H4 (cell line): Measurements from ENCODE around the gene EDEM3. TPM values are rescaled to one million over a fixed set of nuclear protein-coding genes. Genes with fewer than 3 reads are reported as not detected.

Source experiments
- DNase-seq: peaks from one replicate; pipeline ENCODE4 v3.0.0-alpha.2; 2015; ENCODE audit warnings: low spot score
- total RNA-seq: library from RNA; depleted of rRNA; stranded (reverse); fragments of >200 nt; shearing (Covaris generic); gene quantifications from 2 replicates; pipeline ENCODE4 v1.2.3, GENCODE V29; 2014

The EDEM3 gene
- total RNA-seq, 1 experiment from 2014 or later, result 28.4 TPM

DNA sequence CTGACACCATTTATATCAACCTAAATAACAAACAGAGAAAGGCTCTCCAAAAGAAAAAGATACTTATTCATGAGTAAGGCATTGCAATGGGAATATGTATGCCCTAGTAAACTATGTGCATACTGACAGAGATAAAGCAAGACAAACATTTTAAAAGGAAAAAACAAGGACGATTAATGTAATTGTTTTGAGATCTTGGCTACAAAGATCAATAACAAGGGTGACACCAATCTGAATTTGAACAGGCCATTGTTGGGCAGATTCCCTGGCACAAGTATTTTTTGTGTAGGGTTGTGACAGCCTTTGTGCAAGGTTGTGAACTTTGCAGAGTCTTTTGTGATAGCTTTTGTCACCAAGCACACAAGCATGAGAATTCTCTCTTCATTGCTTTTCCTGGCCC is 85.3 kb downstream of the EDEM3 start:
- no peak for DNase-seq

DNA sequence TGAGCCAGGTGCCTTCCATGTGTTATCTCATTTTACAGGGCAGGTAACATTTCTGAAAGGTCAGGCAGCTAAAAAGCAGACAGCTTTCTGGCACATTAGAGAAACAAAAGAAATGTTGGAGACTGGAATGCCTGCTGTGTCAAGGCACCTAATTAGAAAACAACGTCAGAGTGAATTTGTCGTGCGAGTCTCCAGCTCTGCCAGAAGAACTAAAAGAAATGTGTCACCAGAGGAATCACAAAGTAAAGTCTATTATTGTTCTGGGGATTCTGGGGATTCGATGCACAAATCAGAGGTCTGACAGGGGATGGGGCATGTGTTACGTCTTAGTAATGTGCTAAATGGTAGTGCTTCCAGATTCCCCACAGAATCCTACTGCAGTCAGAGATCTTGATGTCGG is 89.3 kb downstream of the EDEM3 start:
- DNase-seq, result no peak

DNA sequence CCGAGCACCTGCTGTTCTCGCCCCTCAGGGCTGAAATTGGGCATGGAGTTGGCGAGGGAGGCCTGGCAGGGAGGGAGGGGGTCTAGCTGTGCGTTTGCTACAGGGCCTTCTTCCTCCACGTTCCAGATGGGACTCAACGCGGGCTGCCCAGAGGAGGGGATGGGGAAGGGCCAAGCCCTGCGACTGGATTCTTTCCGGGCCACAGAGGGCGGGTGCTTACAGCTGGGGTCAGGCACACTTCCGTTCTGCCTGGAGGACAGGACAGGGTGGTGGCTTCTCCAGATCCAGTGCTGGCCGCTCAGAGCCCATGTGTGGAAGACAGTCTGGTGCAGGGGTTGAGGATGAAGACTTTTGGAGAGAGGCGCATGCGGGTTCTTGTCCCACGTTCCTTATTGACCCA is 90.0 kb downstream of the EDEM3 start:
- no peak for DNase-seq

DNA sequence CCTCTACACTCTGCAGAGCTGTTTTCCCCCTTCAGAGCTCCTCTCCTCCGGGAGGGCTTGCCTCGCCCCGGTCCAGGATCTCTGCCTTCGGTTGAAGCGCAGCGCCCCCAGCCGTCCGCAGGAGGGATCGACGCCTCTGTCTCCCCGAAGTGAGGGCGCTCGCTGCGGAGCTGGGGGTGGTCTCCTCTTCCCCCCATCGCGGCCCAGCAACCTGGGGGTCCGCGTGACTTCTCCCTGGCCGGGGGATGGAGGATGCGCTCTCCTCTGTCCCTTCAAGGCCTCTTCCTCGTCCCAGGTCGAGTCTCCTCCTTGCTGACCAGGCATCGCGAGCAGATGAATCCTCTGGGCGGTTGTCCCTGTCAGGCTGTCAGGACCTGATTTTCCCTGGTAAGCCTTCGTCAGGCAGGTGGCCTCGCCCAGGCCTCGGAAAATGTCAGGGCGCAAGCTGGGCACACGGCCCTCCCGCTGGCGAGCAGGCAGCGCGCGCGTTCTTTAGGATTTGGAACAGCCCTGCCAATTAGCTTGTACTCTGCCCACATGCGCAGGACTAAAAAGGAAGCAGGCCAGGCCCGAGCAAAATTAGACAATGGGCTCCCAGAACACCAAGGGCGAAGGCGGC is 90.5 kb downstream of the EDEM3 start:
- peak; percentile 27 for DNase-seq

DNA sequence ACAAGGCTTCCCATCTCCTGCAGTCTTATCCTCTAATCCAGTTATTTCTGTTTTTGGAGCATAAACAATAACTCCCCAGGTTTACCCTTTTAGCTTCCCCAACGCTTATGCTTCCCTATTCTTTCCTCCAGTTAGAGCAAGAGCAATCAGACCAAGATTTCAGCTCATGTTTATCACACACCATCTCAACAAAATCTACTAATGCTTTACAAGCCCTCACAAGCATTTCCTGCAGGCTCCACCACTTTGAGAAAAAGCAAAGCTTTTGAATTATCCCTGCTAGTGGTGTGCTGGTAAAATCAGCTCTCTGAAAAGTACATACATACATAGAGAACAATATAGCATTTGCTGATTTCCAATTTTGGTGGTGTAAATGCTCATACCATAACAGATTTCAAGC is 92.9 kb downstream of the EDEM3 start:
- no peak for DNase-seq

DNA sequence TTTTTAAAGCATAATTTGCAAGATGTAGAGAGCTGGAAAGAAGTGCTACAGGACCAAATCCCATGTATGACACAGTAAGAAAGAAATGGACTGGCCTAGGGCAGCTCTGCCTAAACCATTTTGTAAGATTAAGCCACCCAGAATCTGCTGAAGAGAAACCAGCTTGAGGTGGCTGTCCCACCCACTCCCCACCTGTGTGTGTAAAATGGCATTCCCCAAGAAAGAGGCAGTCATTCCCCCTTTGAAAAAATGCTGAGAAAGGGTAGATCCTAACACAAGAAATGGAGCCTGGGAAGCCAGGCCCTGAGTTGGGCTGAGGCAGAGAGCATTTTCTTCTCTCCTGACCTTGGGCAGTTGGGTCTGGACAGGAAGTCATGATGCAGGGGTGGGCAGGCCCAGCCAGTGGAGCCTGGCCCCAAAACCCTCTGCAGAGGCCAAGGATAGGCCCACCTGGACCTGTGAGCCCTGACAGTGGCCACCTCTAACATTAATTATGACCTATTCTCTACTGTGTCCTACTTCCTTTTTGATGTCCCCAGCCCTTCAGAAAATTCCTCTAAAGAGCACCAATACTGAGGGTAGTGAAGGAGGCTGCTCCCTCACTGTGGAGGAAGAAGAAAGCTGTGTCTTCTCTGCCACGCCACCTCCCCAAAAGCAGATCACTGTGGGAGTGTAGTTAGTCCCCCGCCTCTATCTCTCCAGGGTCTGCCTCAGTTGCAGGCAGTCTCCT is 94.0 kb downstream of the EDEM3 start:
- DNase-seq, result no peak

DNA sequence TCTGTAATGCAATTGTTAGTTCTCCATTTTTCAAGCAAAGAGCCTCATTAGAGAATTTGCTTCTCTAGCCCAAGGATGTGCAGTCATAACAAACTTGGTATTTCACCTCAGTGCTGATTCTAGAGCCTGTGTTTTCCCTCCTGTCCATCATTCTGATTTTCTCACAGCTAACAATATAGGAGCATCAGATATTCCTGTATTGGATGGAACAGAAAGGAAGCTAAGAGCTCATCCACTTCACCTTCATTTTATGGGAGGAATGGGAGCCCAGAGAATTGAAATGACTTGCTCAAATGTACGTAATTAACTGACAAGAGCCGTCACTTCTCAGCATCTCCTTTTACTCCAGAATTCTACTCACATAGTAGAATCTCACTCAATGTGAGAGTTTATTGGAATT is 96.6 kb downstream of the EDEM3 start:
- no peak for DNase-seq

DNA sequence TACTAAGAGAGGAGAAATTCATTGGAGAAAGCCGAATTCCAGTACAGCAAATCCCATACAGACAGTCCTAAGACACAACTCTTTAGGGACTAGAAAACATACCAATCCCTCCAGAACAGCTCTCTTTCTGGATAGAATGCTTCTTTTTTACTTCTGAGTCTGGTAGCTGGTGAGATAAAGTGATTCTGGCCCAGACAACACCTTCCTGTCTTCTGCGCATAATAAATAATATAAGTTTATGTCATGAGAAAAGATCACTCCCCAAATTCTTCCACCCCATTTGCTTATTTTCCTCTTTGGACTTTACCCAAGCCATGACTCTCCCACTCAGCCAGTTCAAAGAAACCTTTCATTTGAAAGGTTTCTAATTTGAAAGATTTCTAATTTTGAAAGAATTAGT is 98.4 kb downstream of the EDEM3 start:
- no peak for DNase-seq

DNA sequence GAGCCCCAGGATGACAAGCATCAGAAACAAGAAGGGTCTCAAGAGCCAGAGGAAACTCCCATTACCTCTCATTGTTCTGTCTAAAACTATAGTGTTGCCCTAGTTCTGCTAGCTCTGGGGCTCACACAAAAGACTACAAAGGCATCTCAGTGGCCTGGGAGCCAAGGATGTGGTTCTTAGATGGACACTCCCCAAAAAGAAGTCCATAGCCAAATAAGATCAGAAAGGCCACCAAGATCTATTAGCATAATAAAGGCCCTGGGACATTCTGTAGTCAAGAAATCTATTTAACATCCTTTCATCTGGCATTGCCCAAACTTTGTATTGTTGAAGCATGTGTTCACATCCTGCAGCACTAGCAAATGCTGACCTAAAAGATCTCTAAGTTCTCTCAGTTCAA is 99.5 kb downstream of the EDEM3 start:
- DNase-seq, result no peak

DNA sequence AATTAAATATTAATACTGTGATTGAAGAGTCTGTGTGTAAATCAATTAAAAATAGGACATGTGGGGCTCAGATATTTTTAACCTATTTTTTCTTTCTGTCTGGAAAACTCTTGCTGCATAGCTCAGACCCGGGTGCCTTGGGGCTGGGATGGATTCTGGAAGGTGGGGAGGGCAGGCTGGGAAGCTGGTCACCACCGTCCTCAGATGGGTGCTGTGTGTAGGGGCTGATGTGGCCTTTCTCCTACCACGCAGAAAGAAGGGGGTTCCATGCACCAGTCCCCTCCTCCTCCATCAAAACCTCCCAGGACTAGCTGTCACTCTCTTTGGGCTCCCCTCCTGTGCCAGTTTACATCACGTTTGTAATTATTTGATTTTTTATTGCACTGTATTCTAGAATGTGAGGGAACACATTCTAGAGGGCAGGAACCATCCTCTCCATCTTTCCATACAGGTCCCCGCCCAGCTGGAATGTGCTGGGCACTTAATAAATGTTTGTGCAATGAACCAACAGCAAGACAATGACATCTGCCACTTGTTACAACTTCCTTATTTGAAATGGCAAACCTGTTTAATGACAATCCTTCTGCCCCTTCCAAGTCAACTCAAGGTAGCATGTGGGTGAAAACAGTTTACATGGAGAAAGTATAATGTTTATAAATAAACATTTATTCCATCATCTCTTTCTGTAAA is 104.3 kb downstream of the EDEM3 start:
- no peak for DNase-seq

DNA sequence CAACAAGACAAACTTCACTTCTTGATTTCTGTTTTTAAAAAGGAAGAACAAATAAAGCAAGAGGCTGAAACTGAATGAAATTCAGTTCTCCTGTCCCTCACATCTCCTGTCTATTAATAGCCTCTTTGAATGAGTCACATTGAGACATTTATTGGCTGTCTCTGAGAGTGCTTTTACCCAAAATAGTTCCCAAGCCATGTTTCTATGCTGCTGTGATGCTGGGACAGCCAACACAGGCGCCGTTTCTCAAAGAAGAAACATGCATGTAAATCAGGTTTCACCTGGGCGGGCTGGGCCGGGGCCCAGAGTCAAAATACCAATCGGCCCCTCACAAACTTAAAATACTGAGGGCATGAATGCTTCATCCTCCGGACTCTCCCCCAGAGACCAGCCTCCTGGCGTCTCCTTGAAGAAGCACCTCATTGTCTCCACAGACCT is 105.2 kb downstream of the EDEM3 start:
- no peak for DNase-seq

DNA sequence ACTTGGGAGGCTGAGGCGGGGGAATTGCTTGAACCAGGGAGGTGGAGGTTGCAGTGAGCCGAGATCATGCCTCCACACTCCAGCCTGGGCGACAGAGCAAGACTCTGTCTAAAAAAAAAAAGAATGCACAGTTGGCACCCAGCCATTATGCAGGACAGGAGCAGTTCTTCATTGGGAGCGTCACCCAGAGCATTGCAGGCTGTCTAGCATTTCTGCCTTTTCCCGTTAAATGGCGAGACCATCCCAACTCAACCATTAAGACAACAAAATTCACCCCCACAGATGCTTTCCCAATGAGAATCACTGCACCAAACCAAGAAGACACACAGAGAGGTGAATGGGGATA is 105.8 kb downstream of the EDEM3 start:
- DNase-seq, result no peak

DNA sequence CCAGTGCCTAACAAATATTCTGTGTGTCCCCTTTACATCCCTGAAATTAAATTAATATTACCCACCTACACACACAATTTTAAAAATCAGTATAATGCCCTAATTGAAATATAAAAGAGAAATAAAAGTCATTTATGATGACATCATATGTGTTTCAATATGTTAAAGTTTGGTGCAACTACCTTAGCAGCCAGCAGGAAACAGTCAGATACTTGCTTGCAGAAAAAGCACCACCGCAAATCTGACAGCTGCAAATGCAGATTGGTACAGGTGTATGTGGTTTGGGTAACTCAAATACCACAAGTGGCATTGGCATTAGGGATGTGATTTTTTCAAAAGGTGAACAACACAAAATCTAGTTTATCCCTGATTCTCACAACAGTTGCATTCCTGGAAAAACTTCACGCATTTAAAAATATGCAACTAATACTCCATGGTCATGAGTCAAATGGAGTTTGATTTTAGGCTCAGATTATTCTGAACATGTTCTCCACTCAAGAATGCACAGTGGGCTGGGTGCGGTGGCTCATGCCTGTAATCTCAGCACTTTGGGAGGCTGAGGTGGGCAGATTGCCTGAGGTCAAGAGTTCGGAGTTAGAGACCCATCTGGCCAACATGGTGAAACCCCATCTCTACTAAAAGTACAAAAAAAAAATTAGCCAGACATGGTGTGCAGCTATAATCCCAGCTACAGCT is 106.3 kb downstream of the EDEM3 start:
- no peak for DNase-seq

DNA sequence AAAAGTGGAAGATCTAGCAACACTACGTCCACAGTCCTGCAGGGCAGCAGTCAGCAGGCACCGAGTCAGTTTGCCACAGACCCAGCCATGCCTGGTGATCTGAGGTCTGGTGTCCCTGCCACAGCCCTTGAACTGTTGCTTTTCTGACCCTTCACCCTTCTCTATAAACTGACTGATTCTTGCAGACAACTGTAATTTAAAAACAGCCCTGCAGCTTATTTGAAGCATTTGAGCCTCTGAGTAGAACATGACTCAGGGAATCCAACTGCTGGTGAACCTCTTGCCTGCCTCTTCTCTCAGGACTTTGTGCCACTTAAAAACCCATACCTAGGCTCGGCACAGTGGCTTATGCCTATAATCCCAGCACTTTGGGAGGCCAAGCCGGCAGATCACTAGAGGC is 107.2 kb downstream of the EDEM3 start:
- DNase-seq, result no peak

DNA sequence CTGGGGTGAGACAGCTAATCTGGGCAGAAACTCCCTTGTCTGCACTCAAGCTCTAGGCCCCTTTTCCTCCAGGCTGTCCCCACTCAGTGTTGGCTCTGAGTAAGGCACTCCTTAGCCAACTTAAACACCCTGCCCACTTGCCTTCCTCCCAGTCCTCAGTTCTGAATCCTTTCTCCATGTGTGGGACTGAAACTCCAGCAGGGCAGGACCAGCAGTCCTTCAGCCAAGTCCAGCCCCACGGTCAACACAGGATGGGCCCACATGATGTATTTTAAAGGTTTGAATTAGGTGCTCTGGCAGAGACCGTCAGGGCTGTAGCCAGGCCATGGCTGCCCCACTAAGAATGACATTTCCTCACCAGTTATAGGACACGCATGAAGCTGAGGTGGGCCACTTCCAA is 107.8 kb downstream of the EDEM3 start:
- no peak for DNase-seq

DNA sequence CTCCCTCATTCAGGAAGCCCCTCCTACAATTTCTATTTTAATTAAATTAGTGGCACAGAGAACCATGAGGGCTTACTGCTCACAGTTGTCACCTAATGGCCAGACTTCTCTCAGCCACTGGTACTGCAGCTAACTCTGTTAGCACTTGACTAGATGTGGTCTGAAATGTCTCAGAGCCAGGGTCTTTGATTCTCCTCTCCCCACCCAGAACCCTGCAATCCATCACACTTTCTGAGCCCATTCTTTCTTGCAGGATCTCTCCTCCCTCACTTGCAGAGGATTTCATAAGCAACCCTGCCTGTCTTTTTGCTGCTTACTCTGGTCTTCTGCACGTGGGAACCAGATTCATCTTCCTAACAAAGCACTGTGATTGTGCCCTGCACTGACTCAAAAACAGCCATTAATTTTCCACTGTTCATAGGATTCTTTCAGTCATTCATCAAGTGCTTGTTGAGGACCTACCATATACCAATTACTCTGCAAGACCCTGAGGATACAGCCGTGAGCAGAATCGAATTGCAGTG is 108.4 kb downstream of the EDEM3 start:
- DNase-seq, result no peak

DNA sequence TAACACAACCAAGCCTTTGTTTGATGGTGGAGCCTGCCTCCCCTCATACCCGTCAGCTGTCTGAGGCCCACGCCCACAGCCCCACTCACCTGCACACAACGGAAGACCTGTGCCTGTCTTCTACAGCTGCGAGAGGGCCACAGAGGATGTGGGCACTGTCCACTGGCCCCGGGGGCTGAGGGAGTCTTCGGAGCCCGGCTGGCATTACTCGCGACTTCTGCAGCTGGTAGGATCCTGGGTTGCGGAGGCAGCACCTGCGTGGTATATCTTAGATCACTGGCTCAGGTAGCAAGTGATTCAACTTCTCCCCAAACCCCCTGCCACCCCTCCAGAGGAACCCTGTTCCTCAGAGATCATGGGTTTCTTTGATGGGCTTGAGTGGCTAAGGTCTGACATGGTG is 109.9 kb downstream of the EDEM3 start:
- no peak for DNase-seq

DNA sequence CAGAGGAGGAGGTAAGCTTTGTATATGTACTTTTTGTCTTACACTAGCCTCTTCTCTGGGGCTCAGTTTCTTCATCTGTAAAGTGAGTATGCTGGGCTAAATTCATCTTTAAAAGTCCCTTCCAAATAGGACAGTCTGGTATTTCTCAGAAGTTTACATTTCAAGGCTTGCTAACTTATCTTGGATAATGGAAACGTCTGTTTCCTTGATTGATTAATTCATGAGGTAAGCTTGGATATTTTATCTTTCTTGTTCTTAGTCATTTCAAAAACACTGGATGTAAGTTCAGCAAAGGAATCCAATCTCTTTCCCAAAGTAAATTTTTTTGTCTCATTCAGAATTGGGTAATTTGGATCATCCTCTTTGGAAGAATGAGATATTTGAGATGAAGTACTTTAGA is 111.0 kb downstream of the EDEM3 start:
- DNase-seq, result no peak

DNA sequence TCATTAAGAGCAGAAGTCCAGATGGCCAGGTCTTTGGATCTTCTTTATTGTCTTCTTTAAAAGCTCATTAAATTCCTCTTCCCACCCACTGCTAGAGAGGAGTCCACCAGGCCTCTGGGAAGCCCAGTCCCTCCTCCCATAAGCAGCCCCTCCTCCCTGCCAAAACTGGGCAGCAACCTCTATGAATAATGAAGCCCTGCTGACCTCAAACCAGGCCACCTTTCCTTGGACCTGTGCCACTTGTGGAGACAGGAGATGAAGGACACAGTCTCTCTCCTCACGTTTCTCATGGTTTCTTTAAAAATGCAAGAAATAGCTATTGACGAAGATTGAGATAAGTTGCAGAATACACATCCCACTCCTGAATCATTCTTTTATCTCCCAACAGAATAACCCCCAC is 112.8 kb downstream of the EDEM3 start:
- DNase-seq, result no peak

DNA sequence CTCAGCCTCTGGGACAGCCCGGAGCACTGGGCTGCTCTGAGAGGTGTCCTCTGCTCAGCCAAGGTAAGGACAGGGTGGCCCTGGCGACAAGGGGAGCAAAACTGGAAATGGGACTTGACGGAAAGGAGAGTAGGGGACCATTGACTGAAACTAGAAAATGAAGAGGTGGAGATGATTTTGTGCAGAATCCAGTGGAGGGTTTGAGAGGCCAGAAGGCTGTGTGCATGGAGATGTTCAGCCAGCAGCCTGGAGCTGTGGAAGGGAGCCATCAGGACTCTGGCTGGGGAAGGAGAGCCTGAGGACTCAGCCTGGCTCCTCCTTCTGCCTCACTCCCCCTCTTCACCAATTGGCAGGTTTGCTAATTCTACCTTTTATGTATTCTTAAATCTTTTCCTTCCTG is 114.2 kb downstream of the EDEM3 start:
- no peak for DNase-seq
